ENCODE data around the gene SLC24A4. TPM values are rescaled to one million over a fixed set of nuclear protein-coding genes. Genes with fewer than 3 reads are reported as not detected.

SLC24A4 gene
- total RNA-seq, 1 experiment from 2014 or later, result not detected

DNA sequence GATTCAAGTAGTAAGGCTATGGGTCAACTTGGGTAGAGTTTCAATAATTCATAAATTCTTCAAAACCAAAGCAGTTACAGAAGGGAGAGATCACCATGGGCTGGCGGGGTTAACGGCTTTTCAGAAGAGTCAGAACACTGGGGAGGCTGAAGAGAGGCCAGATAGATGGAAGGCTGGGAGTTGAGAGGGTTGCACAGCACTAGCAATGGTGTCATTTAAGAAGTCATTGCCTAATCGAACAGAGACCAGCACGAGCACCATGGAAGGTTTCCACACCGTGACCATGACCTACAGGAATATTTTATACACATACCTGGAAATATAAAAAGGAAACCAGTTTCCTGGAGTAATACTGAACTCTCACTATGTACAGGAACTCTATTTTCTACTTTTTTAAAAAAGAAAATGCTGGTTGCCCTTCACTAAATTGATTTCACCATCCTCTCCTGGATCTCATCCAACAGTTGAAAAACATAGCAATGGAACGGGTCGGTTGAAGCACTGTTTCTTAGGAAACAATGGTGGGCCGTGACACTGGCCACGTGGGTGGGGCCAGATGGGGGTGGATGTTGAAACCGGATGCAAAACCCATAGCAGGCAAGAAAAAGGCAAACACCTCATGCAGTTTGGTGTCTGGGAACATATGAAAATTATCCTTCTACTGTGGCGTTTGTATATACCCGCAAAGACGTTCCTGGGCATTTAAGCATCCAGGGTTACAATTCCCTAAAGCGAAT, 152.7 kb downstream of the SLC24A4 start:
- ChIA-PET CTCF (no interaction called here), POLR2A (ENCODE audit: unreplicated experiment) (no interaction called here)
- Histone ChIP-seq H3K27ac (ENCODE audit: low read length) (no peak overlapping the region), H3K36me3 (ENCODE audit: low read depth, low read length) (no peaks in the 10 kb centered on the region), H3K4me2 (ENCODE audit: low read length) (no peak overlapping the region), H3K9ac (ENCODE audit: low read length) (no peak overlapping the region), H3K4me3 (ENCODE audit: low read length) (no peak overlapping the region), H4K20me1 (ENCODE audit: low read length) (no peaks in the 10 kb centered on the region), H2AFZ (ENCODE audit: low read length) (no peak overlapping the region), H3K4me1 (ENCODE audit: insufficient read depth, low read length) (peaks cover 15% of the 10 kb centered on the region), H3K9me2 (replicated peaks; ENCODE audit: low read length) (no peaks in the 10 kb centered on the region), H3K27me3 (ENCODE audit: low read length) (no peaks in the 10 kb centered on the region), H3K9me3 (ENCODE audit: low read length) (no peaks in the 10 kb centered on the region), H3K79me2 (ENCODE audit: low read length) (no peaks in the 10 kb centered on the region), H3F3A (ENCODE audit: low read length, unreplicated experiment) (no peaks in the 10 kb centered on the region)
- ATAC-seq (no peak), DNase-seq (no peak)
- TF ChIP-seq, protein P1, sequence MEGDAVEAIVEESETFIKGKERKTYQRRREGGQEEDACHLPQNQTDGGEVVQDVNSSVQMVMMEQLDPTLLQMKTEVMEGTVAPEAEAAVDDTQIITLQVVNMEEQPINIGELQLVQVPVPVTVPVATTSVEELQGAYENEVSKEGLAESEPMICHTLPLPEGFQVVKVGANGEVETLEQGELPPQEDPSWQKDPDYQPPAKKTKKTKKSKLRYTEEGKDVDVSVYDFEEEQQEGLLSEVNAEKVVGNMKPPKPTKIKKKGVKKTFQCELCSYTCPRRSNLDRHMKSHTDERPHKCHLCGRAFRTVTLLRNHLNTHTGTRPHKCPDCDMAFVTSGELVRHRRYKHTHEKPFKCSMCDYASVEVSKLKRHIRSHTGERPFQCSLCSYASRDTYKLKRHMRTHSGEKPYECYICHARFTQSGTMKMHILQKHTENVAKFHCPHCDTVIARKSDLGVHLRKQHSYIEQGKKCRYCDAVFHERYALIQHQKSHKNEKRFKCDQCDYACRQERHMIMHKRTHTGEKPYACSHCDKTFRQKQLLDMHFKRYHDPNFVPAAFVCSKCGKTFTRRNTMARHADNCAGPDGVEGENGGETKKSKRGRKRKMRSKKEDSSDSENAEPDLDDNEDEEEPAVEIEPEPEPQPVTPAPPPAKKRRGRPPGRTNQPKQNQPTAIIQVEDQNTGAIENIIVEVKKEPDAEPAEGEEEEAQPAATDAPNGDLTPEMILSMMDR (conservative IDR thresholded peaks at IDR 0.05; ENCODE audit: low read depth, low read length), result no peak
- TF ChIP-seq EZH2 (IDR thresholded peaks at IDR 0.05; ENCODE audit: low read length, unreplicated experiment), result no peak
- no peak for TF ChIP-seq EZH2phosphoT487 (IDR thresholded peaks at IDR 0.05; ENCODE audit: borderline replicate concordance, low read length)
- intact Hi-C loops (cut with micrococcal nuclease), result no loop called here
- no TSS peak for BruUV-seq (replicated peaks)

DNA sequence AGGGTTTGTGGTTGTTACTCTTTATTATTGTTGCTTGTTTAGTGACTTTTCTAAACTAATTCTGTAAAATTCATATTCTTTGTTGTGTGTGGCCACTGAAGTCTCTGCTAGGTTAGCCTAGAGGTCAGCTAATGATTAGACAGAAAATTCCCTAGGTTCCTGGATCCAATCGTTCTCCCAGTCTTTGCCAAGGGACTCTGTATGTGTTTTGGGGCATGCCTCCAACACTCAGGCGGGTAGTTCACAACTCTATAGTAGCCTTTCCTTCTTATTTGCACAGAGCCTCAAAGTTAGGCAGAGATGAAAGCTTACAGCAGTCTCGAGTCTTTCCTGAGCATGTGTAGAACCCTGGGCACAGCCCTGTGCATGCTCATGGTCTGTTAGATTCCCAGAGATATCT, 157.9 kb downstream of the SLC24A4 start:
- Histone ChIP-seq H3K4me1 (ENCODE audit: insufficient read depth, low read length) (no peaks in the 10 kb centered on the region), H3K36me3 (ENCODE audit: low read depth, low read length) (no peaks in the 10 kb centered on the region), H3K4me3 (ENCODE audit: low read length) (no peak overlapping the region), H3F3A (ENCODE audit: low read length, unreplicated experiment) (no peaks in the 10 kb centered on the region), H3K9me2 (replicated peaks; ENCODE audit: low read length) (no peaks in the 10 kb centered on the region), H3K27ac (ENCODE audit: low read length) (no peak overlapping the region), H3K9me3 (ENCODE audit: low read length) (no peaks in the 10 kb centered on the region), H3K79me2 (ENCODE audit: low read length) (no peaks in the 10 kb centered on the region), H4K20me1 (ENCODE audit: low read length) (no peaks in the 10 kb centered on the region), H2AFZ (ENCODE audit: low read length) (0 out of 2 replicates have a peak overlapping the region, but pooled peaks have one; percentile 6), H3K27me3 (ENCODE audit: low read length) (no peaks in the 10 kb centered on the region), H3K4me2 (ENCODE audit: low read length) (no peak overlapping the region), H3K9ac (ENCODE audit: low read length) (no peak overlapping the region)
- TF ChIP-seq, protein P1 (conservative IDR thresholded peaks at IDR 0.05; ENCODE audit: low read depth, low read length), result no peak
- TF ChIP-seq EZH2 (IDR thresholded peaks at IDR 0.05; ENCODE audit: low read length, unreplicated experiment), result no peak
- TF ChIP-seq EZH2phosphoT487 (IDR thresholded peaks at IDR 0.05; ENCODE audit: borderline replicate concordance, low read length), result no peak
- ChIA-PET POLR2A (ENCODE audit: unreplicated experiment) (no interaction called here), CTCF (no interaction called here)
- ATAC-seq (no peak), DNase-seq (no peak)
- no TSS peak for BruUV-seq (replicated peaks)
- intact Hi-C loops (cut with micrococcal nuclease), result no loop called here

DNA sequence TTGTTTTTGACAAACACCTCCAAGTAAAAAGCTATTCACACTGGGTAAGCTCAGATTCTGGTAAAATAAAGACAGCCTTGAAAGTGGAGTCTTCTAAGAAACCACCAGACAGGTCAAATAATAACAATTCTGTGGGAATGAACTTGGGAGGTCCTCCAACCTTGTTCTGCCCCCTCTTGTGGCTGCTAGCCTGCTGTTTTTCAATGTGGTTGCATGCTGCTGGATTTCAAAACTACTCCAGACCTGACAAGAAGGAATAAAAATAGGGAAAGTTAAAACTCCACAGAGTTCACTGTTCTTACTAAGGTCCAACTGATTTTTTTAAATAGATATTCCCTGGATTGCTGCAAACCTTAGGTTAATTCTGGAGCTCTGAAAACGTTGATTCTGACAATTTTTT, 158.4 kb downstream of the SLC24A4 start:
- CTCF ChIA-PET, result no interaction called here
- Histone ChIP-seq H3K9ac (ENCODE audit: low read length) (no peak overlapping the region), H3K4me1 (ENCODE audit: insufficient read depth, low read length) (no peaks in the 10 kb centered on the region), H3F3A (ENCODE audit: low read length, unreplicated experiment) (no peaks in the 10 kb centered on the region), H3K36me3 (ENCODE audit: low read depth, low read length) (no peaks in the 10 kb centered on the region), H3K9me3 (ENCODE audit: low read length) (no peaks in the 10 kb centered on the region), H3K4me2 (ENCODE audit: low read length) (no peak overlapping the region), H3K79me2 (ENCODE audit: low read length) (no peaks in the 10 kb centered on the region), H3K4me3 (ENCODE audit: low read length) (no peak overlapping the region), H3K9me2 (replicated peaks; ENCODE audit: low read length) (no peaks in the 10 kb centered on the region), H2AFZ (ENCODE audit: low read length) (0 out of 2 replicates have a peak overlapping the region, but pooled peaks have one; percentile 6), H4K20me1 (ENCODE audit: low read length) (no peaks in the 10 kb centered on the region), H3K27me3 (ENCODE audit: low read length) (no peaks in the 10 kb centered on the region), H3K27ac (ENCODE audit: low read length) (no peak overlapping the region)
- BruUV-seq (replicated peaks), result no TSS peak
- intact Hi-C loops (cut with micrococcal nuclease), result no loop called here
- ATAC-seq (no peak), DNase-seq (no peak)
- TF ChIP-seq EZH2phosphoT487 (IDR thresholded peaks at IDR 0.05; ENCODE audit: borderline replicate concordance, low read length), result no peak
- TF ChIP-seq, protein P1 (conservative IDR thresholded peaks at IDR 0.05; ENCODE audit: low read depth, low read length), result peak; percentile 32; the same call in 1 of the 2 replicates
- POLR2A ChIA-PET (ENCODE audit: unreplicated experiment), result no interaction called here
